OCI-LY7 (cell line): ENCODE results near the gene MRPL40.

Experiments used
- CTCF ChIP-seq: fragments of 200-600 bp; sonication (generic); conservative IDR thresholded peaks from 2 replicates; pipeline ENCODE4 v1.5.1; 2014; ENCODE audit warnings: mild to moderate bottlenecking, antibody characterized with exemption, low read length, moderate library complexity, mixed read lengths
- EZH2phosphoT487 ChIP-seq: fragments of 200-600 bp; sonication (generic); IDR thresholded peaks from 2 replicates; pipeline ENCODE4 v1.6.1; 2018; ENCODE audit warnings: low read depth, borderline replicate concordance, mild to moderate bottlenecking, mixed run types, antibody characterized with exemption, low read length, moderate library complexity, mixed read lengths

GRCh38 chr22:19387038-19387437 is 45.3 kb upstream of the MRPL40 start:
- no peak for TF ChIP-seq CTCF
- TF ChIP-seq EZH2phosphoT487 = no peak
